ENCODE data around the gene RALB. TPM values are rescaled to one million over a fixed set of nuclear protein-coding genes. Genes with fewer than 3 reads are reported as not detected.
"Not testable (repeated sequence)": the region's sequence is repeated elsewhere in the genome, so short reads cannot be mapped to it uniquely, and the experiment has no call there.

Gene RALB
- total RNA-seq, 2 experiments from 2014 or later, result 34.0 to 34.3 TPM

GRCh38 chr2:120225549-120226065 lies 27.0 kb upstream of the RALB start:
- intact Hi-C loops (cut with DNase I, micrococcal nuclease), result no loop called here
- Mint-ChIP-seq H3K27ac (no peak overlapping the region), H3K36me3 (ENCODE audit: low read depth) (peaks cover 27% of the 10 kb centered on the region), H3K4me1 (peaks cover 67% of the 10 kb centered on the region), H3K4me3 (no peak overlapping the region), H3K27me3 (no peaks in the 10 kb centered on the region), H3K9me3 (ENCODE audit: low read depth) (peaks cover 11% of the 10 kb centered on the region)
- ChIA-PET POLR2A (no interaction called here), CTCF (no interaction called here)
- DNase-seq (no peak), ATAC-seq (no peak)

- POLR2A ChIA-PET, result no interaction called here
- intact Hi-C loops (cut with DNase I, micrococcal nuclease), result no loop called here
- no peak for DNase-seq
- H3K9me3 Mint-ChIP-seq (ENCODE audit: low read depth), result peaks cover 6% of the 10 kb centered on the region
- ATAC-seq, result no peak
- peaks cover 66% of the 10 kb centered on the region for H3K4me1 Mint-ChIP-seq
- peaks cover 22% of the 10 kb centered on the region for H3K36me3 Mint-ChIP-seq (ENCODE audit: low read depth)
- H3K27ac Mint-ChIP-seq, result no peak overlapping the region
- H3K4me3 Mint-ChIP-seq, result no peak overlapping the region
- CTCF ChIA-PET, result no interaction called here
- H3K27me3 Mint-ChIP-seq, result no peaks in the 10 kb centered on the region
These were observed 26.3 kb upstream of the RALB start for GRCh38 chr2:120226316-120226715.

- H3K36me3 Mint-ChIP-seq (ENCODE audit: low read depth), result peaks cover 12% of the 10 kb centered on the region
- DNase-seq, result peak; percentile 69
- H3K9me3 Mint-ChIP-seq (ENCODE audit: low read depth), result peaks cover 1% of the 10 kb centered on the region
- ChIA-PET POLR2A (interaction anchor here (0.9 kb wide), 2 partner anchors 25 to 51 kb away, joined by 3 read pairs; no protein-coding TSS in a partner anchor), CTCF (interaction anchor here (1.0 to 1.5 kb wide), 4 partner anchors 13 to 86 kb away, joined by 3 to 8 read pairs (median 3); no protein-coding TSS in a partner anchor)
- peak; percentile 28 for ATAC-seq
- H3K27me3 Mint-ChIP-seq, result no peaks in the 10 kb centered on the region
- intact Hi-C loops (cut with DNase I, micrococcal nuclease), result no loop called here
- peaks cover 60% of the 10 kb centered on the region for H3K4me1 Mint-ChIP-seq
- no peak overlapping the region for H3K27ac Mint-ChIP-seq
- no peak overlapping the region for H3K4me3 Mint-ChIP-seq
These were observed 25.3 kb upstream of the RALB start for GRCh38 chr2:120227111-120227991.

- no peaks in the 10 kb centered on the region for H3K27me3 Mint-ChIP-seq
- no peak overlapping the region for H3K4me3 Mint-ChIP-seq
- ATAC-seq (no peak), DNase-seq (no peak)
- intact Hi-C loops (cut with DNase I, micrococcal nuclease), result no loop called here
- H3K9me3 Mint-ChIP-seq (ENCODE audit: low read depth), result no peaks in the 10 kb centered on the region
- H3K36me3 Mint-ChIP-seq (ENCODE audit: low read depth), result peaks cover 8% of the 10 kb centered on the region
- H3K4me1 Mint-ChIP-seq, result peaks cover 68% of the 10 kb centered on the region
- ChIA-PET POLR2A (interaction anchor here (0.9 kb wide), 1 partner anchor 52 kb away, joined by 3 read pairs; no protein-coding TSS in a partner anchor), CTCF (interaction anchor here (1.0 to 1.5 kb wide), 4 partner anchors 12 to 85 kb away, joined by 3 to 8 read pairs (median 3); no protein-coding TSS in a partner anchor)
- H3K27ac Mint-ChIP-seq, result peak overlapping the region; percentile 16
These were observed 24.1 kb upstream of the RALB start for GRCh38 chr2:120228503-120228902.

GRCh38 chr2:120229341-120229740 lies 23.3 kb upstream of the RALB start:
- POLR2A ChIA-PET, result interaction anchor here (0.9 kb wide), 1 partner anchor 53 kb away, joined by 3 read pairs; no protein-coding TSS in a partner anchor
- H3K4me3 Mint-ChIP-seq, result no peak overlapping the region
- no peaks in the 10 kb centered on the region for H3K9me3 Mint-ChIP-seq (ENCODE audit: low read depth)
- no peaks in the 10 kb centered on the region for H3K27me3 Mint-ChIP-seq
- peaks cover 8% of the 10 kb centered on the region for H3K36me3 Mint-ChIP-seq (ENCODE audit: low read depth)
- H3K4me1 Mint-ChIP-seq, result peaks cover 63% of the 10 kb centered on the region
- DNase-seq (no peak), ATAC-seq (no peak)
- H3K27ac Mint-ChIP-seq, result no peak overlapping the region
- CTCF ChIA-PET, result interaction anchor here (0.8 to 1.5 kb wide), 2 partner anchors 11 to 84 kb away, joined by 3 read pairs; no protein-coding TSS in a partner anchor
- intact Hi-C loops (cut with DNase I, micrococcal nuclease), result no loop called here

- ATAC-seq (no peak), DNase-seq (no peak)
- CTCF ChIA-PET, result interaction anchor here (1.3 kb wide), 1 partner anchor 82 kb away, joined by 4 read pairs; no protein-coding TSS in a partner anchor
- H3K27ac Mint-ChIP-seq, result peak overlapping the region; percentile 95
- H3K4me3 Mint-ChIP-seq, result peak overlapping the region; percentile 80
- H3K27me3 Mint-ChIP-seq, result no peaks in the 10 kb centered on the region
- peaks cover 8% of the 10 kb centered on the region for H3K36me3 Mint-ChIP-seq (ENCODE audit: low read depth)
- intact Hi-C loops (cut with DNase I, micrococcal nuclease), result loop anchor here (5.0 kb wide), 4 partner anchors 37 to 528 kb away; partner anchors contain the start of gene PTPN4 (in 1 of the 2)
- no peaks in the 10 kb centered on the region for H3K9me3 Mint-ChIP-seq (ENCODE audit: low read depth)
- H3K4me1 Mint-ChIP-seq, result peaks cover 59% of the 10 kb centered on the region
- POLR2A ChIA-PET, result interaction anchor here (0.7 to 2.0 kb wide), 2 partner anchors 8 to 22 kb away, joined by 3 to 14 read pairs; partner anchors contain the start of gene TMEM185B
These were observed 21.9 kb upstream of the RALB start for GRCh38 chr2:120230515-120231471.

GRCh38 chr2:120231564-120231973 lies 21.1 kb upstream of the RALB start:
- CTCF ChIA-PET, result interaction anchor here (1.3 to 3.8 kb wide), 2 partner anchors 56 to 82 kb away, joined by 4 to 20 read pairs; no protein-coding TSS in a partner anchor
- intact Hi-C loops (cut with DNase I, micrococcal nuclease), result loop anchor here (5.0 kb wide), 4 partner anchors 36 to 529 kb away; partner anchors contain the start of gene PTPN4 (in 1 of the 2)
- POLR2A ChIA-PET, result interaction anchor here (0.6 to 2.0 kb wide), 2 partner anchors 8 to 24 kb away, joined by 3 to 14 read pairs; partner anchors contain the start of gene TMEM185B
- ATAC-seq (peak; percentile 22), DNase-seq (peak; percentile 69)
- Mint-ChIP-seq H3K27ac (peak overlapping the region; percentile 95), H3K9me3 (ENCODE audit: low read depth) (no peaks in the 10 kb centered on the region), H3K27me3 (no peaks in the 10 kb centered on the region), H3K36me3 (ENCODE audit: low read depth) (peaks cover 8% of the 10 kb centered on the region), H3K4me1 (peaks cover 57% of the 10 kb centered on the region), H3K4me3 (peak overlapping the region; percentile 80)

- Mint-ChIP-seq H3K9me3 (ENCODE audit: low read depth) (no peaks in the 10 kb centered on the region), H3K4me3 (peak overlapping the region; percentile 80), H3K36me3 (ENCODE audit: low read depth) (peaks cover 8% of the 10 kb centered on the region), H3K27me3 (no peaks in the 10 kb centered on the region), H3K27ac (peak overlapping the region; percentile 95), H3K4me1 (peaks cover 52% of the 10 kb centered on the region)
- DNase-seq, result peak; percentile 83
- ChIA-PET POLR2A (interaction anchor here (0.6 to 2.0 kb wide), 4 partner anchors 9 to 473 kb away, joined by 3 to 14 read pairs (median 3); partner anchors contain the start of genes PTPN4, RALB and TMEM185B), CTCF (interaction anchor here (0.9 to 3.8 kb wide), 4 partner anchors 15 to 81 kb away, joined by 4 to 20 read pairs (median 7); no protein-coding TSS in a partner anchor)
- intact Hi-C loops (cut with DNase I, micrococcal nuclease), result loop anchor here (1.0 to 5.0 kb wide), 12 partner anchors 9 to 553 kb away; partner anchors contain the start of genes PTPN4 (in 2 of the 2), RALB (in 2 of the 2), TMEM185B (in 2 of the 2) and TMEM177 (in 1 of the 2)
- peak; percentile 88 for ATAC-seq
These were observed 20.5 kb upstream of the RALB start for GRCh38 chr2:120231974-120232635.

GRCh38 chr2:120233292-120233691 lies 19.4 kb upstream of the RALB start:
- Mint-ChIP-seq H3K9me3 (ENCODE audit: low read depth) (no peaks in the 10 kb centered on the region), H3K4me3 (peak overlapping the region; percentile 80), H3K36me3 (ENCODE audit: low read depth) (peaks cover 7% of the 10 kb centered on the region), H3K27ac (peak overlapping the region; percentile 95), H3K4me1 (peaks cover 42% of the 10 kb centered on the region), H3K27me3 (no peaks in the 10 kb centered on the region)
- ATAC-seq (no peak), DNase-seq (no peak)
- CTCF ChIA-PET, result interaction anchor here (1.7 to 3.8 kb wide), 2 partner anchors 57 to 80 kb away, joined by 9 to 20 read pairs; no protein-coding TSS in a partner anchor
- POLR2A ChIA-PET, result interaction anchor here (1.0 to 2.0 kb wide), 2 partner anchors 10 to 474 kb away, joined by 3 to 14 read pairs; partner anchors contain the start of genes PTPN4 and TMEM185B
- intact Hi-C loops (cut with DNase I, micrococcal nuclease), result loop anchor here (2.0 to 5.0 kb wide), 6 partner anchors 28 to 531 kb away; partner anchors contain the start of gene PTPN4 (in 1 of the 2)

GRCh38 chr2:120235158-120235557 lies 17.5 kb upstream of the RALB start:
- Mint-ChIP-seq H3K27ac (peak overlapping the region; percentile 47), H3K4me1 (peaks cover 25% of the 10 kb centered on the region)
- intact Hi-C loops (cut with DNase I, micrococcal nuclease); DNase-seq; ATAC-seq; H3K9me3 Mint-ChIP-seq (ENCODE audit: low read depth); H3K4me3 Mint-ChIP-seq; H3K27me3 Mint-ChIP-seq; H3K36me3 Mint-ChIP-seq (ENCODE audit: low read depth); POLR2A ChIA-PET: not testable (repeated sequence)
- CTCF ChIA-PET, result interaction anchor here (3.8 kb wide), 1 partner anchor 59 kb away, joined by 20 read pairs; no protein-coding TSS in a partner anchor
